Gastroesophageal sphincter (tissue), 4 donors: ENCODE data around the gene PBX1. TPM values are rescaled to one million over a fixed set of nuclear protein-coding genes. Genes with fewer than 3 reads are reported as not detected.
A peak's percentile ranks its signal among the peaks of the same experiment; 100 is the strongest.

Source experiments
- ATAC-seq: fragments of 150-250 bp; one replicate; pipeline ENCODE4 v1.9.1; 2016; ENCODE audit warnings: mild to moderate bottlenecking, moderate library complexity
- H3K27ac ChIP-seq, 4 donors: fragments of 200-600 bp; sonication (generic) in 3 of 4; 1 replicate in 3 of 4; 2 replicates in 1 of 4; pipeline ENCODE4 v1.5.1; 2016 to 2019
- H3K27me3 ChIP-seq: fragments of 200-600 bp; sonication (generic); one replicate; pipeline ENCODE4 v1.5.1; 2019
- H3K36me3 ChIP-seq, 2 donors: fragments of 200-600 bp; sonication (generic); one replicate each; pipeline ENCODE4 v1.5.1; 2019; ENCODE audit warnings: control low read depth in 1 of 2
- H3K4me1 ChIP-seq, 3 donors: fragments of 200-600 bp; sonication (generic); 1 replicate in 2 of 3; 2 replicates in 1 of 3; pipeline ENCODE4 v1.5.1; 2016 to 2019; ENCODE audit warnings: control low read depth in 2 of 3
- H3K4me3 ChIP-seq, 2 donors: fragments of 200-600 bp; sonication (generic); one replicate each; pipeline ENCODE4 v1.5.1; 2019; ENCODE audit warnings: mild to moderate bottlenecking in 1 of 2, moderate library complexity in 1 of 2
- H3K9me3 ChIP-seq, 3 donors: fragments of 200-600 bp; sonication (generic); one replicate each; pipeline ENCODE4 v1.5.1; 2017 to 2019; ENCODE audit warnings: control low read depth in 2 of 3
- CTCF ChIP-seq, 4 experiments: fragments of 200-600 bp in 2 of 4; fragments of 450-650 bp in 2 of 4; sonication (generic) in 1 of 4; IDR thresholded peaks; one replicate each; pipeline ENCODE4 v1.5.1; 2017 to 2019; ENCODE audit warnings: antibody characterized with exemption in 4 of 4, mild to moderate bottlenecking in 2 of 4, moderate library complexity in 2 of 4
- EP300 ChIP-seq: sonication (generic); formaldehyde crosslinking; IDR thresholded peaks from one replicate; pipeline ENCODE4 v1.6.1; 2017; ENCODE audit warnings: antibody characterized with exemption, mild to moderate bottlenecking
- POLR2A ChIP-seq, 2 donors: fragments of 450-650 bp; IDR thresholded peaks; one replicate each; pipeline ENCODE4 v1.6.1; 2017; ENCODE audit warnings: antibody characterized with exemption in 2 of 2, mild to moderate bottlenecking in 2 of 2, moderate library complexity in 1 of 2
- POLR2AphosphoS5 ChIP-seq: sonication (generic); formaldehyde crosslinking; IDR thresholded peaks from one replicate; pipeline ENCODE4 v1.6.1; 2017; ENCODE audit warnings: antibody characterized with exemption
- WGBS, 2 donors: methylation state at CpG; one replicate each; pipeline ENCODE4 v1.1.5; 2018; ENCODE audit warnings: low coverage in 1 of 2; 5-methylcytosine and 5-hydroxymethylcytosine counted together
- total RNA-seq, 4 donors: library from RNA; depleted of rRNA; stranded (reverse); fragments of >200 nt; gene quantifications; one replicate each; pipeline ENCODE4 v1.1.0, GENCODE V29; 2016

The PBX1 gene
- total RNA-seq, 4 donors from 2014 or later = 75.8 to 177 (median 140) TPM

GRCh38 chr1:164735315-164736052 lies 176.5 kb downstream of the PBX1 start:
- H3K27me3 ChIP-seq = no peaks in the 10 kb centered on the region
- no peak overlapping the region for H3K4me3 ChIP-seq
- no peak for TF ChIP-seq CTCF (IDR thresholded peaks at IDR 0.05)
- TF ChIP-seq EP300 = no peak
- TF ChIP-seq POLR2AphosphoS5 = no peak
- no peak for TF ChIP-seq POLR2A (IDR thresholded peaks at IDR 0.05)
- H3K9me3 ChIP-seq = no peaks in the 10 kb centered on the region
- WGBS, 2 donors = 78 to 83% methylated on average over 6 to 7 of the region's 7 CpGs
- no peak overlapping the region for H3K27ac ChIP-seq
- peaks cover 0 to 19% (median 0%) of the 10 kb centered on the region in 3 donors for H3K4me1 ChIP-seq
- ATAC-seq = no peak
- no peaks in the 10 kb centered on the region for H3K36me3 ChIP-seq

GRCh38 chr1:164736137-164736536 lies 177.2 kb downstream of the PBX1 start:
- Histone ChIP-seq H3K27ac (no peak overlapping the region), H3K36me3 (no peaks in the 10 kb centered on the region), H3K4me1 (peaks cover 0 to 13% (median 0%) of the 10 kb centered on the region in 3 donors), H3K4me3 (no peak overlapping the region), H3K27me3 (no peaks in the 10 kb centered on the region), H3K9me3 (no peaks in the 10 kb centered on the region)
- no peak for TF ChIP-seq POLR2A (IDR thresholded peaks at IDR 0.05)
- no peak for TF ChIP-seq EP300
- no peak for TF ChIP-seq CTCF (IDR thresholded peaks at IDR 0.05)
- no peak for TF ChIP-seq POLR2AphosphoS5
- 87 to 93% methylated on average over 5 to 7 of the region's 8 CpGs for WGBS, 2 donors
- no peak for ATAC-seq

GRCh38 chr1:164739189-164739588 lies 180.2 kb downstream of the PBX1 start:
- Histone ChIP-seq H3K4me3 (no peak overlapping the region), H3K9me3 (no peaks in the 10 kb centered on the region), H3K27me3 (no peaks in the 10 kb centered on the region), H3K27ac (no peak overlapping the region), H3K36me3 (no peaks in the 10 kb centered on the region), H3K4me1 (peaks cover 0 to 31% (median 0%) of the 10 kb centered on the region in 3 donors)
- no peak for ATAC-seq
- 82 to 83% methylated on average over 8 to 10 of the region's 10 CpGs for WGBS, 2 donors
- no peak for TF ChIP-seq CTCF (IDR thresholded peaks at IDR 0.05)
- TF ChIP-seq POLR2A (IDR thresholded peaks at IDR 0.05) = no peak
- TF ChIP-seq POLR2AphosphoS5 = no peak
- no peak for TF ChIP-seq EP300

GRCh38 chr1:164740000-164740526 lies 181.1 kb downstream of the PBX1 start:
- no peak for ATAC-seq
- Histone ChIP-seq H3K27ac (no peak overlapping the region), H3K4me1 (peaks cover 0 to 36% (median 0%) of the 10 kb centered on the region in 3 donors), H3K4me3 (no peak overlapping the region), H3K9me3 (no peaks in the 10 kb centered on the region), H3K36me3 (no peaks in the 10 kb centered on the region), H3K27me3 (no peaks in the 10 kb centered on the region)
- TF ChIP-seq POLR2A (IDR thresholded peaks at IDR 0.05) (no peak), EP300 (no peak), CTCF (IDR thresholded peaks at IDR 0.05) (no peak), POLR2AphosphoS5 (no peak)
- WGBS, 2 donors = 77 to 93% methylated on average over 3 of the region's 3 CpGs

- H3K27me3 ChIP-seq = no peaks in the 10 kb centered on the region
- H3K27ac ChIP-seq = peak overlapping the region in 1 of 4 donors; percentile 6
- H3K9me3 ChIP-seq = no peaks in the 10 kb centered on the region
- ATAC-seq = no peak
- peaks cover 0 to 47% (median 4%) of the 10 kb centered on the region in 3 donors for H3K4me1 ChIP-seq
- TF ChIP-seq POLR2AphosphoS5 (no peak), POLR2A (IDR thresholded peaks at IDR 0.05) (no peak), CTCF (IDR thresholded peaks at IDR 0.05) (no peak), EP300 (no peak)
- WGBS, 2 donors = 65 to 81% methylated on average over 2 to 3 of the region's 3 CpGs
- H3K4me3 ChIP-seq = no peak overlapping the region
- no peaks in the 10 kb centered on the region for H3K36me3 ChIP-seq
These were observed 183.8 kb downstream of the PBX1 start for GRCh38 chr1:164742745-164743144.
